ENCODE data around the gene SMIM45.

Gene SMIM45

DNA sequence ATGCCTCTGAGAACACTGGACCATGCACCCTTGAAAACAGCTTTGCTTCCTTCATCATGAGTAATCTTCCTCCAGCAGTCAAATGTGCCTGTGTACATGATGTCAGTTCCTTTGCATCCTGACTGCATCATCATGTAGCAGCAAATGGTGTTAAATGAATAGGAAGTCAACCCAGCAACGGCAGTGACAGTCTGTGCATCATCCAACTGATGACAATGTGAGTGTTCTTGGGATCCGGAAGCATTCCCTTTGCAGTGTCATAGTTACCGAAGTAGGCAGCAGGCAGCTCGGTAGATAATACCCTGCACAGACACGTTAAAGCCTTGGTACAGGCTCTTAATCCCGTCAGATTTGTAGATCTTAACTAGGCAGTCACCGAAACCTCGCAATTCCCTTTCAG, 49.2 kb downstream of the SMIM45 start:
- DNase-seq (ENCODE audit: low spot score) = no peak

- DNase-seq (ENCODE audit: low spot score) = no peak
Observed at GRCh38 chr22:42001706-42002105, 49.8 kb downstream of the SMIM45 start.

- DNase-seq (ENCODE audit: low spot score) = no peak
Observed at GRCh38 chr22:42007922-42008321, 56.0 kb downstream of the SMIM45 start.
